HUES6 (cell line): Measurements from ENCODE around the gene ZNF630.
"Not testable (repeated sequence)": the region's sequence is repeated elsewhere in the genome, so short reads cannot be mapped to it uniquely, and the experiment has no call there.

ENCODE experiments used
- H3K27ac ChIP-seq: 2 replicates; pipeline ENCODE4 v1.7.0; 2013; ENCODE audit warnings: low read depth, mild to moderate bottlenecking, low read length, inconsistent platforms
- H3K27me3 ChIP-seq: 2 replicates; pipeline ENCODE4 v1.6.1; 2013; ENCODE audit warnings: low read length; ENCODE audit not compliant: control insufficient read depth, insufficient read depth
- H3K36me3 ChIP-seq: 2 replicates; pipeline ENCODE4 v1.6.1; 2013; ENCODE audit warnings: low read length; ENCODE audit not compliant: control insufficient read depth, insufficient read depth
- H3K4me1 ChIP-seq: 2 replicates; pipeline ENCODE4 v1.6.1; 2013; ENCODE audit warnings: low read length; ENCODE audit not compliant: control insufficient read depth, insufficient read depth
- H3K4me3 ChIP-seq: 2 replicates; pipeline ENCODE4 v1.5.1; 2013; ENCODE audit warnings: low read depth, low read length
- H3K9ac ChIP-seq: one replicate; pipeline ENCODE4 v1.6.1; 2013; ENCODE audit warnings: mild to moderate bottlenecking, low read length
- H3K9me3 ChIP-seq: 2 replicates; pipeline ENCODE4 v1.6.1; 2013; ENCODE audit warnings: low read depth, low read length; ENCODE audit not compliant: control insufficient read depth, insufficient read depth

The ZNF630 gene

GRCh38 chrX:48071064-48071985 lies at the start of gene ZNF630:
Gene ZNF630, minus strand, starts transcription at chrX:48071640. Its CDS starts 4,754 bp downstream, at chrX:48066886.
- Histone ChIP-seq H3K4me1 (no peaks in the 10 kb centered on the region), H3K4me3 (peak within 1 kb of the TSS; percentile 80), H3K9me3 (no peaks in the 10 kb centered on the region; the same call in 1 of the 2 replicates), H3K27me3 (no peaks in the 10 kb centered on the region), H3K9ac (peak within 1 kb of the TSS; percentile 66), H3K27ac (peak within 1 kb of the TSS; percentile 26; the same call in 1 of the 2 replicates), H3K36me3 (no peaks in the 10 kb centered on the region)

- H3K36me3 ChIP-seq = no peaks in the 10 kb centered on the region
- peaks cover 11% of the 10 kb centered on the region; the same call in 1 of the 2 replicates for H3K9me3 ChIP-seq
- no peak overlapping the region for H3K4me3 ChIP-seq
- no peaks in the 10 kb centered on the region for H3K4me1 ChIP-seq
- no peak overlapping the region for H3K9ac ChIP-seq
- no peaks in the 10 kb centered on the region for H3K27me3 ChIP-seq
- H3K27ac ChIP-seq = no peak overlapping the region
These were observed 36.3 kb upstream of the ZNF630 start for GRCh38 chrX:48107717-48108116.

GRCh38 chrX:48102874-48103374 lies 31.5 kb upstream of the ZNF630 start:
- H3K4me1 ChIP-seq = no peaks in the 10 kb centered on the region
- H3K27me3 ChIP-seq = no peaks in the 10 kb centered on the region
- no peak overlapping the region for H3K27ac ChIP-seq
- H3K36me3 ChIP-seq = no peaks in the 10 kb centered on the region
- no peak overlapping the region for H3K9ac ChIP-seq
- H3K4me3 ChIP-seq = no peak overlapping the region
- peaks cover 26% of the 10 kb centered on the region for H3K9me3 ChIP-seq

- Histone ChIP-seq H3K27ac (no peak overlapping the region), H3K9me3 (peaks cover 22% of the 10 kb centered on the region), H3K4me3 (no peak overlapping the region), H3K36me3 (no peaks in the 10 kb centered on the region), H3K27me3 (no peaks in the 10 kb centered on the region), H3K4me1 (no peaks in the 10 kb centered on the region), H3K9ac (no peak overlapping the region)
These were observed 30.0 kb upstream of the ZNF630 start for GRCh38 chrX:48101443-48101842.

- H3K4me1 ChIP-seq = not testable (repeated sequence)
- peaks cover 11% of the 10 kb centered on the region; the same call in 1 of the 2 replicates for H3K9me3 ChIP-seq
These were observed 21.1 kb upstream of the ZNF630 start for GRCh38 chrX:48092558-48092957.

GRCh38 chrX:48090123-48090522 lies 18.7 kb upstream of the ZNF630 start:
- Histone ChIP-seq H3K4me3 (no peak overlapping the region), H3K27ac (no peak overlapping the region), H3K9me3 (peaks cover 14% of the 10 kb centered on the region; the same call in 1 of the 2 replicates), H3K36me3 (no peaks in the 10 kb centered on the region), H3K9ac (no peak overlapping the region), H3K4me1 (no peaks in the 10 kb centered on the region), H3K27me3 (no peaks in the 10 kb centered on the region)

More at GRCh38 chrX:48092558-48092957, 21.1 kb upstream of the ZNF630 start:
- not testable (repeated sequence) for H3K9ac ChIP-seq, H3K4me3 ChIP-seq, H3K27me3 ChIP-seq, H3K27ac ChIP-seq, H3K36me3 ChIP-seq

GRCh38 chrX:48086082-48086481 lies 14.6 kb upstream of the ZNF630 start:
- H3K27ac ChIP-seq = no peak overlapping the region
- H3K9ac ChIP-seq = no peak overlapping the region
- H3K4me3 ChIP-seq = no peak overlapping the region
- no peaks in the 10 kb centered on the region for H3K4me1 ChIP-seq
- H3K36me3 ChIP-seq = no peaks in the 10 kb centered on the region
- no peaks in the 10 kb centered on the region for H3K27me3 ChIP-seq
- H3K9me3 ChIP-seq = peaks cover 13% of the 10 kb centered on the region; the same call in 1 of the 2 replicates

GRCh38 chrX:48083706-48084105 lies 12.3 kb upstream of the ZNF630 start:
- no peaks in the 10 kb centered on the region for H3K27me3 ChIP-seq
- H3K36me3 ChIP-seq = no peaks in the 10 kb centered on the region
- H3K9ac ChIP-seq = no peak overlapping the region
- H3K9me3 ChIP-seq = peaks cover 8% of the 10 kb centered on the region; the same call in 1 of the 2 replicates
- no peak overlapping the region for H3K27ac ChIP-seq
- no peak overlapping the region for H3K4me3 ChIP-seq
- H3K4me1 ChIP-seq = no peaks in the 10 kb centered on the region

GRCh38 chrX:48083212-48083611 lies 11.8 kb upstream of the ZNF630 start:
- Histone ChIP-seq H3K36me3 (no peaks in the 10 kb centered on the region), H3K4me3 (no peak overlapping the region), H3K27me3 (no peaks in the 10 kb centered on the region), H3K9ac (no peak overlapping the region), H3K4me1 (no peaks in the 10 kb centered on the region), H3K9me3 (peaks cover 8% of the 10 kb centered on the region; the same call in 1 of the 2 replicates), H3K27ac (no peak overlapping the region)

- H3K4me1 ChIP-seq = no peaks in the 10 kb centered on the region
- no peaks in the 10 kb centered on the region for H3K27me3 ChIP-seq
- H3K9ac ChIP-seq = no peak overlapping the region
- no peaks in the 10 kb centered on the region for H3K36me3 ChIP-seq
- no peak overlapping the region for H3K4me3 ChIP-seq
- no peak overlapping the region for H3K27ac ChIP-seq
- H3K9me3 ChIP-seq = peaks cover 5% of the 10 kb centered on the region; the same call in 1 of the 2 replicates
These were observed 4.9 kb upstream of the ZNF630 start for GRCh38 chrX:48076343-48076742.

- Histone ChIP-seq H3K9ac (no peak overlapping the region), H3K27me3 (no peaks in the 10 kb centered on the region), H3K4me3 (peak overlapping the region; percentile 80), H3K36me3 (no peaks in the 10 kb centered on the region), H3K9me3 (peaks cover 5% of the 10 kb centered on the region; the same call in 1 of the 2 replicates), H3K4me1 (no peaks in the 10 kb centered on the region), H3K27ac (no peak overlapping the region)
These were observed 656 bp upstream of the ZNF630 start for GRCh38 chrX:48071986-48072605.
